PFSK-1 (cell line): Measurements from ENCODE around the gene CPXM1.

ENCODE experiments used
- POLR2AphosphoS5 ChIP-seq: IDR thresholded peaks from 2 replicates; pipeline ENCODE4 v1.6.1; 2012; ENCODE audit warnings: low read depth, mild to moderate bottlenecking, control low read depth, low read length, moderate library complexity
- SIN3A ChIP-seq: IDR thresholded peaks from 2 replicates; pipeline ENCODE4 v1.6.1; 2012; ENCODE audit warnings: mild to moderate bottlenecking, low read length, moderate library complexity, borderline replicate concordance; ENCODE audit not compliant: insufficient read depth
- TAF1 ChIP-seq: IDR thresholded peaks from 2 replicates; pipeline ENCODE4 v1.6.1; 2012; ENCODE audit warnings: low read length, control low read depth, borderline replicate concordance; ENCODE audit not compliant: insufficient read depth

- no peak for TF ChIP-seq POLR2AphosphoS5
- no peak for TF ChIP-seq TAF1
- no peak for TF ChIP-seq SIN3A
Measured at GRCh38 chr20:2760952-2761305, 39.5 kb downstream of the CPXM1 start.
